OCI-LY1 (cell line): ENCODE results near the gene FAM24B.

ENCODE experiments used
- EZH2 ChIP-seq: fragments of 200-600 bp; sonication (generic), shearing (Covaris generic); IDR thresholded peaks from 2 replicates; pipeline ENCODE4 v1.8.0; 2017; ENCODE audit warnings: borderline replicate concordance, mixed run types, mild to moderate bottlenecking, antibody characterized with exemption, low read length, moderate library complexity, mixed read lengths
- TF ChIP-seq, protein P1 (sequence below): fragments of 200-600 bp; sonication (generic), shearing (Covaris generic); IDR thresholded peaks from 2 replicates; pipeline ENCODE4 v1.5.1; 2017; ENCODE audit warnings: mild to moderate bottlenecking, antibody characterized with exemption, low read length, moderate library complexity, mixed read lengths

DNA sequence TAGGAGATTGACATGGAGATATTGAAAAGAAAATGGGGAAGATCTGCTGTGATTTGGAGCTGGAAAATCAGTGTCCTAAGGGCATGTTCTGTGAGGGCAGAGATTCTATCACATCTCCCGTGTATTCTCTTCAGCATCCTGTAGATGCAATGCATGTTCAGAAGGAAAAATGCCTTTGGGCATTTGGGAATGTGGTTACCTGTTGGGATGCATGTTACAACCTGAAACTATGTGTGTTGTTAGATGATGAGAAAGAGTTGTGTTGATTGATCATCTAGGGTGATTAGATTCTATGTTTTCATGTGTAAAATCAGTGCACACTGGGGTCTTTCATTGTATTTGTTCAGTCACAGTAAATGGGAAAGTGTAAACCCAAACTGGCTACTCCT lies 48.4 kb downstream of the FAM24B start:
- TF ChIP-seq, protein P1, sequence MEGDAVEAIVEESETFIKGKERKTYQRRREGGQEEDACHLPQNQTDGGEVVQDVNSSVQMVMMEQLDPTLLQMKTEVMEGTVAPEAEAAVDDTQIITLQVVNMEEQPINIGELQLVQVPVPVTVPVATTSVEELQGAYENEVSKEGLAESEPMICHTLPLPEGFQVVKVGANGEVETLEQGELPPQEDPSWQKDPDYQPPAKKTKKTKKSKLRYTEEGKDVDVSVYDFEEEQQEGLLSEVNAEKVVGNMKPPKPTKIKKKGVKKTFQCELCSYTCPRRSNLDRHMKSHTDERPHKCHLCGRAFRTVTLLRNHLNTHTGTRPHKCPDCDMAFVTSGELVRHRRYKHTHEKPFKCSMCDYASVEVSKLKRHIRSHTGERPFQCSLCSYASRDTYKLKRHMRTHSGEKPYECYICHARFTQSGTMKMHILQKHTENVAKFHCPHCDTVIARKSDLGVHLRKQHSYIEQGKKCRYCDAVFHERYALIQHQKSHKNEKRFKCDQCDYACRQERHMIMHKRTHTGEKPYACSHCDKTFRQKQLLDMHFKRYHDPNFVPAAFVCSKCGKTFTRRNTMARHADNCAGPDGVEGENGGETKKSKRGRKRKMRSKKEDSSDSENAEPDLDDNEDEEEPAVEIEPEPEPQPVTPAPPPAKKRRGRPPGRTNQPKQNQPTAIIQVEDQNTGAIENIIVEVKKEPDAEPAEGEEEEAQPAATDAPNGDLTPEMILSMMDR: no peak
- no peak for TF ChIP-seq EZH2
